Stimulated activated naive CD4-positive, alpha-beta T cell (primary cell): Measurements from ENCODE around the gene ZFR2.
"Not testable (repeated sequence)": the region's sequence is repeated elsewhere in the genome, so short reads cannot be mapped to it uniquely, and the experiment has no call there.

Experiments used
- DNase-seq, 6 experiments: peaks; one replicate each; lab custom pipeline; 2025; lab: John Stamatoyannopoulos, UW

Gene ZFR2

DNA sequence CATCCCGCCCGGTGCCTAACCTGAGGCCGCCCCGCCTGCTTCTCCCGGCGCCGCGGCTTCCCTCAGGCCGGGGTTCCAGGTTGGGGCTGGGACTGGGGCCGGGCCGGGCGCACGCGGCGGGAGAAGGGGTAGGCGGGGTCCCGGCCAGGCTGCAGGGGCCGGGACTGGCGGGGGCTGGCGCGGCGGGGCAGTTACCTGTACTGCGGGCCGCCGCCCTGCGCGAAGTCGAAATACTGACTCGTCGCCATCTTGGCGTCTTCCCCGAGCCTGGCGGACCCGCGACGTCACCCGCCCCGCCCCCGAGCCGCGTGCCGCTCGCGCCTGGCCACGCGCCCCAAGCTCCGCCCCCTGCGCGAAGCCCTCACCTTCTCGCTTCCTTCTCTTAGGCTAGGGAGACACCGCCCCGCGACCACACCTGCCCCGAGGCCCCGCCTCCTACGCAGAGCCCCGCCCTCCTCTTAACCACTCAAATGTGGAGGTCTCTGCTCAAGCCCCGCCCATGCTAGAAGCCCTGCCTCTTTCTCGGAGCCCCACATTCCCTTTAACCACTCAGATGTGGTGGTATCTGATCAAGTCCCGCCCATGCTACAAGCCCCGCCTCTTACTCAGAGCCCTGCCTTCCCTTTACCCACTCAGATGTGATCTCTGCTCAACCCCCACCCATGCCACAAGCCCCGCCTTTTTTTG lies at the start of gene ZFR2:
ZFR2 (minus strand) TSS at position 269 of the 687 bp plus-strand sequence; CDS start at position 248, 21 bp downstream.
- peak in 2 of 6 experiments; percentile 20 for DNase-seq

GRCh38 chr19:3916033-3916432 lies 47.2 kb upstream of the ZFR2 start:
- no peak for DNase-seq

DNA sequence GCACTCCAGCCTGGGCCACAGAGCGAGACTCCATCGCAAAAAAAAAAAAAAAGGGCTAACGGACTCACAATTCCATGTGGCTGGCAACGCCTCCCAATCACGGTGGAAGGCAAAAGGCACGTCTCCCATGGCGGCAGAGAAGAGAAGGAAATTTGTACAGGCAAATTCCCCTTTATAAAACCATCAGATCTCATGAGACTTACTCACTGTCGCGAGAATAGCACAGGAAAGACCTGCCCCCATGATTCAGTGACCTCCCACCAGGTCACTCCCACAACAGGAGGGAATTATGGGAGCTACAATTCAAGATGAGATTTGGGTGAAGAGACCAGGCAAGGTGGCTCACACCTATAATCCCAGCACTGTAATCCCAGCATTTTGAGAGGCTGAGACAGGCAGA lies 45.4 kb upstream of the ZFR2 start:
- DNase-seq, result no peak

DNA sequence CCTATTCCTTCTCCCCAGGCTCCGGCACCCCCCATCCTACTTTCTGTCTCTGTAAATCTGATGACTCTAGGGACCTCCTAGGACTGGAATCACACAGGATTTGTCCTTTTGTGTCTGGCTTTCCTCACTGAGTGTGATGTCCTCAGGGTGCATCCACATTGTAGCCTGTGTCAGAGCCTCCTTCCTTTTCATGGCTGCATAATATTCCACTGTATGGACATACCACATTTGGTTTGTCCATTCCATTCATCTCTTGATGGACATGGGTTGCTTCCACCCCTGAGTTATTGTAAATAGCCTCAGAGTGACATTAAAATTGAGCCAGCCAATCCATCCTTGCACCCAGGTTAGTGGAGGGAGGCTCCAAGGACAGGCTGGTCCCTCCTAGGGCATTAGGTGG lies 41.3 kb upstream of the ZFR2 start:
- DNase-seq, result no peak

DNA sequence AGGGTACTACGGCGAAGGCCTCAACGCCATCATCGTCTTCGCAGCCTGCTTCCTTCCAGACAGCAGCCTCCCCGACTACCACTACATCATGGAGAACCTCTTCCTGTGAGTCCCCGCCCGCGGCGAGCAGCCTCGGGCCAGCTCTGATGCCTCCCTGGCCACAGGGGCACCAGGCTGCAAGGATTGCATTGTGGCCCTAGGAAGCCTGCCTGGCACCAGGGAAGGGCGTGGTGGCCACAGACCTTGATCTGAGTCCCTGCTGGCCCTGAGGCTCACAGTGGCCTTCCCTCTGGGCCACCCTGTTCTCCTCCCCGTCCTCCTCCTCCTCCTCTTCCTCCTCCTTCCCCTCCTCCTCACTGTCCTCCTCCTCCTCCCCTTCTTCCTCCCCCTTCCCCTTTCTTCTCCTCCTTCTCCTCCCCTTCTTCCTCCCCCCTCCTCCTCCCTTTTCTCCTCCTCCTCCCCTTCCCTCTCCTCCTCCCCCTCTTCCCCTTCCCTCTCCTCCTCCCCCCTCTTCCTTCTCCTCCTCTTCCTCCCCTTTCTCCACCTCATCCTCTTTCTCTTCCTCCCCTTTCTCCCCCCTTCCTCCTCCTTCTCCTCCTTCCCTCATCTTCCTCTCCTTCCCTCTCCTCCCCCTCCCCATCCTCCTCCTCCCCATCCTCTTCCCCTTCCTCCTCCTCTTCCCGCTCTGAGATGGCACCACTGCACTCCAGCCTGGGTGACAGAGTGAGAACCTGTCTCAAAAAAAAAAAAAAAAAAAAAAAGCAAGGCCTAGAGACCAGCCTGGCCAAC lies 39.6 kb upstream of the ZFR2 start:
- no peak for DNase-seq

DNA sequence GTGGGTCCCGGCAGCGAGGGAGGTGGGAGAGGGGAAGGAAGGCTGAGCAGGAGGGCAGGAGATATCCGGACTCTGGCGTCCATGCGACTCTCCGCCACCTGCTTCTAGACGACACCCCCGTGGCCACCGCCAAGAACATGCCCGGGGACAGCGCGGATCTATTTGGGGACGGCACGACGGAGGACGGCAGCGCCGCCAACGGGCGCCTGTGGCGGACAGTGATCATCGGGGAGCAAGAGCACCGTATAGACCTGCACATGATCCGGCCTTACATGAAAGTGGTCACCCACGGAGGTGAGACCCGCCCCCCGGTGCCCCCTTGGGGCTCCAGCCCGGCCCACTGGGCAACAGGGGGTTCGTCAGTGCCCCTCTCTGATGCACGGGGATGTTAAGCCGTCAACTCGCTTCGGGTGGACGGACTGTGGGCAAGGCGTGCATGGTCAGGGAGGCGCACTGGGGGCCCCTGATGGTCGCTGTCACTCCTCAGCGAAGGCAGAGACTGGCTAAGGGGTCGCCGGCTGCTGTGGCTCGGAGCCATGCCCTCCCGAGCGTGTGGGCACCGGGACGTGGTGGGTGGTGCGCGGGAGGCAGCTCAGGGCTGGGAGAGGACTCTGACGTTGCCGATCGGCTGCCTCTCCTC lies 38.9 kb upstream of the ZFR2 start:
- no peak for DNase-seq

- no peak for DNase-seq
Measured at GRCh38 chr19:3904233-3904632, 35.4 kb upstream of the ZFR2 start.

- DNase-seq, result no peak
Measured at GRCh38 chr19:3902317-3902973, 33.6 kb upstream of the ZFR2 start.

DNA sequence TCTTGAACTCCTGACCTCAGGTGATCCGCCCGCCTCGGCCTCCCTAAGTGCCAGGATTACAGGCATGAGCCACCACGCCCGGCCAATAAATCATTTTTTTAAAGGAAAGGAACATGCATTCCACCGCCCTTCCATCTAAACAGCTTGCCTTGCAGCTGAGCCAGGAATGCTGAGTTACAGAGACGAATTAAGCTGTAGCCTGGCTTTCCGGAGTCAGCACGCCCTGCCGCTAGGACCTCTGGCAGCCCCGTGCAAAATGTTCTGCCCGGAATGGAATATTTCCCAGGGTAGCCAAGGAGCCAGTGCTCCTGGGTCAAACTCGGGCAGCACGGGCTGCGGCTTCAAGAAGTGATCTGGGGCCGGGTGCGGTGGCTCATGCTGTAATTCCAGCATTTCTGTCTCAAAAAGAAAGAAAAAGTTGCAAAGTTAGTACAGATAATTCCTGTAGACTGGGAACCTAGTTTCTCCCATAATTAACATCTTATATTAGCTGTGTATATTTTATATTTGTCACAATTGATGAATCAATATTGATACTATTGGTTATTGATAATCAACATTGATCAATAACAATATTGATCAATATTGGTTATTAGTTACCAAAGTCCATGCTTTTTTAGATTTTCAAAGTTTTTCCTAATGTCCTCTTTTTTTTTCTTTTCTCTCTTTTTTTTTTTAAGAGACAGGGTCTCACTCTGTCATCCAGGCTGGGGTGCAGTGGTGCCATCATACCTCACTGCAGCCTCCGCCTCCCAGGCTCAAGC lies 30.9 kb upstream of the ZFR2 start:
- DNase-seq, result no peak

- no peak for DNase-seq
Measured at GRCh38 chr19:3898426-3898825, 29.6 kb upstream of the ZFR2 start.

GRCh38 chr19:3897936-3898335 lies 29.1 kb upstream of the ZFR2 start:
- DNase-seq, result no peak

DNA sequence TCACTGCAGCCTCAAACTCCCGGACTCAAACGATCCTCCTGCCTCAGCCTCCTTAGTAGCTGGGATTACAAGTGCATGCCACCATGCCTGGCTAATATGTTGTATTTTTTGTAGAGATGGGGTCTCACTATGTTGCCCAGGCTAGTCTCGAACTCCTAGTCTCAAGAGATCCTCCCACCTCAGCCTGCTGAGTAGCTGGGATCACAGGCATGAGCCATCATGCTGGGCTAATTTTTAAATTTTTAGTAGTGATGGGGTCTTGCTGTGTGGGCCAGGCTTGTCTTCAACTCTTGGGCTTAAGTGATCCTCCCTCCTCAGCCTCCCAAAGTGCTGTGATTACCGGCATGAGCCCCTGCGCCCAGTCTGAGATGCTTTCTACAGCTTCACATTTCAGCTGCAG lies 26.9 kb upstream of the ZFR2 start:
- DNase-seq, result no peak

- not testable (repeated sequence) for DNase-seq
Measured at GRCh38 chr19:3894959-3895358, 26.1 kb upstream of the ZFR2 start.

GRCh38 chr19:3893509-3894179 lies 24.8 kb upstream of the ZFR2 start:
- no peak for DNase-seq

GRCh38 chr19:3890591-3890990 lies 21.8 kb upstream of the ZFR2 start:
- no peak for DNase-seq

- DNase-seq, result no peak
Measured at GRCh38 chr19:3882041-3882384, 13.2 kb upstream of the ZFR2 start.

- no peak for DNase-seq
Measured at GRCh38 chr19:3881272-3882040, 12.6 kb upstream of the ZFR2 start.

DNA sequence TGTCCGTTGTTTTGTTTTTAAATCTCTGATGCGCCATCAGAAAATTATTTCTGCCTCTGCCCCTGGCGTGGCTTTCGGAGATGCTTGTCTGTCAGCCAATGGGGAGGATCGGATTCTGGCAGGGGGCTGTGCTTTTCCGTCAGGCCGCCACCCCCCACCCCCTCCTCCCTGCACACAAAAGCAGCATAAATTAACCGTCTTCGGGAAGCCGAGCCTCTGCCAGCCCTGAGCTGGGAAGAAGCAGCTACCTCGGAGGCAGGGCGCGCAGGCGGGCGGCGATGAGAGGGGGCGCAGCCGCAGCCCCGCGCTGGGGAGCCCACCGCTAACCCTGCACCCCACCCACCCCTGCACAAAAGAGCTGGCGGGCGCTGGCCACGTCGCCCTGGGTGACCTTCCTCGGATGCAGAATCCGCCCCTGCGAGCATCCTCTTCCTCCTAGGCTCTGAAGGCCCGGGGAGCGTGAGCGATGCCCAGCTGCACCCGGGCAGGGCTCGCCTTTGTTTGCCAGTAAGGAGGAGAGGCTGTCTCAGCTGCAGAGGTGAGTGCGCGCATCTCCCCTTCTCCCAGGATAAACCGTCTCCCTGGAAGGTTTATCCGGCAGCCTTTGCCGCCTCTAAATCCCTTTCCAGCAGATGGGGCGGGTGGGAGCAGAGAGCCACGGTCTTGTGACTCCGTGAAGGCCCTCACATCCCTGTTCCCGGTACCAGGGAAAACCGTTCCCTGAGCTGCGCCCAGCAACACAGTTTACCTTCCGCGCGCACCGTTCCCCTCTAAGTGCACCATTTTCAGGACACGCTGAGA lies 11.8 kb upstream of the ZFR2 start, which contains the start of gene ATCAY:
ATCAY (plus strand) TSS at position 215 of the 801 bp plus-strand sequence. CDS start 5,083 bp downstream, outside the sequence.
- no peak for DNase-seq

DNA sequence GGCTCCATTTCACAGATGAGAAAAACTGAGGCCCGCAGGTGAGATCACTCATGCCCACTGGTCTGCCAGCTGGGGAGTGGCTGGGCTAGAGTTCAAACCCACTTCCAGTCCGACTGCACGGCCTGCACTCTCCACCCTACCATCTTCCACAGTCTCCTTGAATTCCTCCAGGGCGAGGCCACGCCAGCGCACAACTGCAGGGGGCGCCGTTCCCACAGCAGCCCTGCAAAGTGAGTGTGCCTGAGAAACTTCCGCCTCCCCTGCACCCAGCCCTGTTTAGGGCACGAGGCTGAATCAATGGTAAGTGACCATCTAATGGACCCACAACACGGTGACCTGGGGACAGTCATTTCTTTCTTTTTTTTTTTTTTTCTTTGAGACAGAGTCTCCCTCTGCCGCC lies 10.8 kb upstream of the ZFR2 start:
- DNase-seq, result no peak
